ENCODE measurements around the gene SPINK1.

GRCh38 chr5:147776989-147777388 is 54.5 kb downstream of the SPINK1 start:
- no peak for TF ChIP-seq PKNOX1 (IDR thresholded peaks at IDR 0.05)
- TF ChIP-seq ELF4 (IDR thresholded peaks at IDR 0.05): no peak
- no peak for TF ChIP-seq TARDBP (IDR thresholded peaks at IDR 0.05)
